IMR-90 (cell line): Measurements from ENCODE around the gene F2RL1. TPM values are rescaled to one million over a fixed set of nuclear protein-coding genes. Genes with fewer than 3 reads are reported as not detected.

Experiments used
- ATAC-seq: fragments of 200-7000 bp; cut with Tn5 transposase; 2 replicates; pipeline ENCODE4 v1.9.1; 2020; ENCODE audit warnings: low read depth, mild to moderate bottlenecking, moderate library complexity
- BruUV-seq: library from RNA; stranded (reverse); fragments of 400-500 nt; replicated peaks from 2 replicates; lab custom pipeline; 2021; lab: Mats Ljungman, UMichigan
- CTCF ChIA-PET: fragments of 300-600 bp; formaldehyde crosslinking; extraction: SDS; loops from one replicate; lab custom pipeline; 2021; ENCODE audit warnings: antibody characterized with exemption; lab: Yijun Ruan, JAX
- POLR2A ChIA-PET: fragments of 300-600 bp; sonication (Branson Sonifier 250); formaldehyde crosslinking; loops from one replicate; lab custom pipeline; 2022; ENCODE audit warnings: antibody characterized with exemption; ENCODE audit not compliant: unreplicated experiment; lab: Charles Lee
- DNase-seq: peaks from one replicate; pipeline ENCODE4 v3.0.0; 2013
- H2AFZ ChIP-seq: replicated peaks from 2 replicates; pipeline ENCODE3; 2013; ENCODE audit warnings: low read length, mild to moderate bottlenecking; ENCODE audit not compliant: poor library complexity
- H2AK5ac ChIP-seq: 2 replicates; pipeline ENCODE4 v1.6.1; 2013; ENCODE audit warnings: low read depth, low read length, inconsistent platforms
- H2AK9ac ChIP-seq: replicated peaks from 2 replicates; pipeline ENCODE3; 2013; ENCODE audit warnings: mild to moderate bottlenecking, low read depth, low read length, moderate library complexity; ENCODE audit not compliant: poor library complexity
- H2BK120ac ChIP-seq: 2 replicates; pipeline ENCODE4 v1.6.1; 2013; ENCODE audit warnings: low read depth, low read length, inconsistent platforms
- H2BK15ac ChIP-seq: 3 replicates; pipeline ENCODE4 v1.6.1; 2013; ENCODE audit warnings: low read depth, low read length, inconsistent platforms
- H2BK20ac ChIP-seq: 2 replicates; pipeline ENCODE4 v1.6.1; 2013; ENCODE audit warnings: low read depth, mild to moderate bottlenecking, inconsistent platforms, low read length, moderate library complexity
- H2BK5ac ChIP-seq: 2 replicates; pipeline ENCODE4 v1.6.1; 2013; ENCODE audit warnings: mild to moderate bottlenecking, low read depth, low read length, inconsistent platforms; ENCODE audit not compliant: poor library complexity, severe bottlenecking
- H3K14ac ChIP-seq: replicated peaks from 2 replicates; pipeline ENCODE4 v1.6.1; 2013; ENCODE audit warnings: low read depth, low read length, inconsistent platforms
- H3K18ac ChIP-seq: 2 replicates; pipeline ENCODE4 v1.6.1; 2013; ENCODE audit warnings: low read depth, low read length, control low read depth
- H3K23ac ChIP-seq: 2 replicates; pipeline ENCODE4 v1.6.1; 2013; ENCODE audit warnings: low read depth, low read length, inconsistent platforms
- H3K27ac ChIP-seq: 2 replicates; pipeline ENCODE4 v1.5.1; 2013; ENCODE audit warnings: mild to moderate bottlenecking, control low read depth, low read length; ENCODE audit not compliant: insufficient read depth
- H3K27me3 ChIP-seq: 2 replicates; pipeline ENCODE4 v1.6.1; 2013; ENCODE audit warnings: low read length; ENCODE audit not compliant: control insufficient read depth, insufficient read depth
- H3K36me3 ChIP-seq: 2 replicates; pipeline ENCODE4 v1.6.1; 2013; ENCODE audit warnings: low read length, mixed read lengths; ENCODE audit not compliant: control insufficient read depth, insufficient read depth
- H3K4ac ChIP-seq: 2 replicates; pipeline ENCODE4 v1.6.1; 2013; ENCODE audit warnings: low read depth, low read length, inconsistent platforms
- H3K4me1 ChIP-seq: 2 replicates; pipeline ENCODE4 v1.6.1; 2013; ENCODE audit warnings: low read length, mixed read lengths; ENCODE audit not compliant: control insufficient read depth, insufficient read depth
- H3K4me2 ChIP-seq: 2 replicates; pipeline ENCODE4 v1.6.1; 2013; ENCODE audit warnings: low read depth, mild to moderate bottlenecking, control low read depth, low read length, moderate library complexity
- H3K4me3 ChIP-seq: 2 replicates; pipeline ENCODE4 v1.5.1; 2013; ENCODE audit warnings: low read depth, mild to moderate bottlenecking, control low read depth, low read length, moderate library complexity; ENCODE audit not compliant: insufficient read depth
- H3K56ac ChIP-seq: 2 replicates; pipeline ENCODE4 v1.6.1; 2013; ENCODE audit warnings: low read length, inconsistent platforms; ENCODE audit not compliant: insufficient read depth; ENCODE audit errors: extremely low read depth
- H3K79me1 ChIP-seq, 2 experiments: 2 replicates each; pipeline ENCODE4 v1.6.1; 2013; ENCODE audit warnings: low read length in 2 of 2, inconsistent platforms in 1 of 2, low read depth in 1 of 2
- H3K9ac ChIP-seq: 2 replicates; pipeline ENCODE4 v1.6.1; 2013; ENCODE audit warnings: low read depth, low read length, control low read depth
- H3K9me1 ChIP-seq: 2 replicates; pipeline ENCODE4 v1.6.1; 2013; ENCODE audit warnings: low read length, inconsistent platforms; ENCODE audit not compliant: insufficient read depth
- H3K9me3 ChIP-seq: 2 replicates; pipeline ENCODE4 v1.6.1; 2013; ENCODE audit warnings: low read length; ENCODE audit not compliant: control insufficient read depth, insufficient read depth
- H4K20me1 ChIP-seq: 2 replicates; pipeline ENCODE4 v1.6.1; 2013; ENCODE audit warnings: low read length, inconsistent platforms; ENCODE audit not compliant: insufficient read depth
- H4K5ac ChIP-seq: 2 replicates; pipeline ENCODE4 v1.6.1; 2013; ENCODE audit warnings: mild to moderate bottlenecking, low read depth, low read length, control low read depth
- H4K8ac ChIP-seq, 2 experiments: 2 replicates each; pipeline ENCODE4 v1.6.1; 2013; ENCODE audit warnings: low read depth in 2 of 2, low read length in 2 of 2, control low read depth in 1 of 2, inconsistent platforms in 1 of 2
- H4K91ac ChIP-seq: 2 replicates; pipeline ENCODE4 v1.6.1; 2013; ENCODE audit warnings: low read depth, low read length, inconsistent platforms; ENCODE audit not compliant: insufficient read depth
- MAFK ChIP-seq: IDR thresholded peaks from 2 replicates; pipeline ENCODE4 v1.6.1; 2012; ENCODE audit warnings: low read depth, low read length, improper control_type of control experiment
- MAZ ChIP-seq: IDR thresholded peaks from 2 replicates; pipeline ENCODE4 v1.6.1; 2012; ENCODE audit warnings: low read depth, mild to moderate bottlenecking, low read length, improper control_type of control experiment, moderate library complexity, borderline replicate concordance
- POLR2A ChIP-seq: IDR thresholded peaks from 2 replicates; pipeline ENCODE4 v1.6.1; 2012; ENCODE audit warnings: mild to moderate bottlenecking, low read depth, low read length
- RAD21 ChIP-seq: IDR thresholded peaks from 2 replicates; pipeline ENCODE4 v1.6.1; 2012; ENCODE audit warnings: low read length, improper control_type of control experiment
- RCOR1 ChIP-seq: IDR thresholded peaks from 2 replicates; pipeline ENCODE4 v1.6.1; 2012; ENCODE audit warnings: mild to moderate bottlenecking, low read length, improper control_type of control experiment; ENCODE audit not compliant: insufficient replicate concordance
- WGBS, 2 experiments: methylation state at CpG; one replicate each; pipeline versions ENCODE4 v1.1.5 to v1.1.7; 2013; ENCODE audit warnings: missing lambda C conversion rate in 2 of 2; ENCODE audit not compliant: insufficient read length in 1 of 2; ENCODE audit errors: extremely low coverage in 2 of 2; 5-methylcytosine and 5-hydroxymethylcytosine counted together
- dilution Hi-C: fragments of 300-500 bp; cut with HindIII; formaldehyde crosslinking; loops from one replicate; pipeline ENCODE4 v1.14.3; 2018; ENCODE audit warnings: low sequenced_read_pairs; ENCODE audit not compliant: unreplicated experiment
- in situ Hi-C: fragments of 300-500 bp; cut with MboI; formaldehyde crosslinking; loops from 3 replicates; pipeline ENCODE4 v1.14.3; 2019; ENCODE audit warnings: low sequenced_read_pairs, inconsistent platforms, mixed read lengths
- intact Hi-C: fragments of 100-400 bp; cut with micrococcal nuclease; formaldehyde crosslinking; loops from 2 replicates; pipeline ENCODE4 v1.10.0; 2022
- polyA plus RNA-seq, 3 experiments: library from polyadenylated mRNA; depleted of rRNA; stranded (reverse); fragments of >200 nt; gene quantifications; 2 replicates each; pipeline ENCODE4 v1.2.3, GENCODE V29; 2012; ENCODE audit warnings: low replicate concordance in 1 of 3
- total RNA-seq: library from RNA; depleted of rRNA; stranded (reverse); fragments of >200 nt; gene quantifications from 2 replicates; pipeline ENCODE4 v1.2.3, GENCODE V29; 2012

Gene F2RL1
- total and polyA plus RNA-seq, 2 of the 4 experiments (the other 2 are of a cell fraction), result 5.6 to 12.4 TPM

GRCh38 chr5:76787237-76787636, 31.6 kb upstream of the F2RL1 start:
- in situ Hi-C loops, result no loop called here
- ATAC-seq (peak; percentile 9; the same call in 1 of the 2 replicates), DNase-seq (peak; percentile 95)
- H3K56ac ChIP-seq, result no peak overlapping the region
- peak overlapping the region; percentile 43; the same call in 1 of the 2 replicates for H2BK20ac ChIP-seq
- no peak overlapping the region for H2AFZ ChIP-seq
- no peak overlapping the region for H2AK9ac ChIP-seq
- H3K4me3 ChIP-seq, result no peak overlapping the region
- H3K18ac ChIP-seq, result peak overlapping the region; percentile 43; the same call in 1 of the 2 replicates
- H3K23ac ChIP-seq, result no peak overlapping the region
- no peaks in the 10 kb centered on the region for H3K79me1 ChIP-seq
- H4K91ac ChIP-seq, result no peak overlapping the region; the same call in 1 of the 2 replicates
- H3K4me2 ChIP-seq, result no peak overlapping the region
- no peak overlapping the region for H2BK15ac ChIP-seq
- no peak overlapping the region for H3K9ac ChIP-seq
- peaks cover 20% of the 10 kb centered on the region for H3K4me1 ChIP-seq
- H2AK5ac ChIP-seq, result peak overlapping the region; percentile 17; the same call in 1 of the 2 replicates
- TF ChIP-seq POLR2A (no peak), RAD21 (no peak), RCOR1 (no peak), MAFK (no peak), MAZ (no peak)
- 0 out of 4 replicates have a peak overlapping the region, but pooled peaks of 1 of the 2 experiments have one; percentile 11 for H4K8ac ChIP-seq
- whole genome bisulfite sequencing, 2 experiments, result no CpG with 5 or more reads among the region's 2 CpGs
- CTCF ChIA-PET, result interaction anchor here (1.1 to 1.3 kb wide), 2 partner anchors 12 to 181 kb away, joined by 3 to 4 read pairs; no protein-coding TSS in a partner anchor
- no TSS peak for BruUV-seq
- no peaks in the 10 kb centered on the region for H3K36me3 ChIP-seq
- H3K9me1 ChIP-seq, result peaks cover 9% of the 10 kb centered on the region
- H2BK120ac ChIP-seq, result peak overlapping the region; percentile 47; the same call in 1 of the 2 replicates
- H4K5ac ChIP-seq, result no peak overlapping the region
- H3K9me3 ChIP-seq, result no peaks in the 10 kb centered on the region
- dilution Hi-C loops, result no loop called here
- intact Hi-C loops, result no loop called here
- peak overlapping the region; percentile 4; the same call in 1 of the 2 replicates for H3K4ac ChIP-seq
- peak overlapping the region; percentile 27 for H3K27ac ChIP-seq
- no peaks in the 10 kb centered on the region for H4K20me1 ChIP-seq
- no peaks in the 10 kb centered on the region for H3K27me3 ChIP-seq
- H3K14ac ChIP-seq, result no peak overlapping the region
- POLR2A ChIA-PET, result no interaction called here
- H2BK5ac ChIP-seq, result no peak overlapping the region
